Measurements from ENCODE around the gene PREX1. TPM values are rescaled to one million over a fixed set of nuclear protein-coding genes. Genes with fewer than 3 reads are reported as not detected.
A peak's percentile ranks its signal among the peaks of the same experiment; 100 is the strongest.

PREX1 gene
- total RNA-seq, 1 donor from 2014 or later, result 235 TPM

- DNase-seq, result peak; percentile 15
- peaks cover 15% of the 10 kb centered on the region for H3K9me3 Mint-ChIP-seq (ENCODE audit: unreplicated experiment)
- peaks cover 16% of the 10 kb centered on the region for H3K4me1 Mint-ChIP-seq (ENCODE audit: low read depth, unreplicated experiment)
- peak overlapping the region; percentile 68 for H3K27ac Mint-ChIP-seq (ENCODE audit: unreplicated experiment)
- H3K36me3 Mint-ChIP-seq (ENCODE audit: unreplicated experiment), result peaks cover 6% of the 10 kb centered on the region
- no peak for TF ChIP-seq CTCF (IDR thresholded peaks at IDR 0.05; ENCODE audit: partially characterized antibody, unreplicated experiment)
- H3K27me3 Mint-ChIP-seq (ENCODE audit: unreplicated experiment), result peaks cover 13% of the 10 kb centered on the region
- no peak overlapping the region for H3K4me3 Mint-ChIP-seq (ENCODE audit: unreplicated experiment)
Measured at GRCh38 chr20:48606172-48606840, 221.5 kb downstream of the PREX1 start.

DNA sequence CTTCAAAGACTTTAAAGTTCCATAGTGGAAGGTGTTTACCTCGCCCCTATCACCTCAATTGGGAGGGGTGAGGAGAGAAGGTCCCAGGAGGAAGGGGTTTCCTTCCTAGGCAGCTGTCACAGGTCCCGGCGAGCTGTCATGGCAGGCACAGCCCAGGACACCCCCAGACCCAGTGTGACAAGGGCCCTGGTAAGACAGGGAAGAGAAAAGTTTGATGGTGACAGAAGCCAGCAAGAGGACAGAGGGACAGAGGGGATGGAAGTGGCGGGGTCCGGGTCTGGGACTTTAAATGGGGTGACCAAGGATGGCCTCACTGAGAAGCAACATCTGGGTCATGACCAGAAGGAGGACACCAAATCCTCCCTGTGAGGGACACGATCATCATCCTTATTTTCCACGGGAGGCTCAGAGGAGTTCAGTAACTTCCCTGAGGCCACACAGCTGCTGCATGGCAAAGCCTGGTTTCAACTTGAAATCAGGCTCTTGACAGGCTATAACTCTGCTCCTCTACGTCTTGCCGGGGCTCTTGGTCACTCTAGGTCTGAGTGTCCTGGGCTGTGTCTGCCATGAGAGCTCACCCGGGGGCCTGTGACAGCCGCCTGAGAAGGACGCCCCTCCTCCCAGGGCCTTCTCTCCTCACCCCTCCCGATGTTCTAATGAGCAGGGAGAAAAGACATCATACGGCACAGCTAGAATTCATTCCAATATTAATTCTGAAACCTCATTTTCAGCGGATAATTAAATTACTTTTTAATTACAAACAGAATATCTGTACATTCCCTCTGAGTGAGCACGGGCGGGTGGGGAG, 222.2 kb downstream of the PREX1 start:
- no peak overlapping the region for H3K27ac Mint-ChIP-seq (ENCODE audit: unreplicated experiment)
- H3K36me3 Mint-ChIP-seq (ENCODE audit: unreplicated experiment), result no peaks in the 10 kb centered on the region
- no peak for TF ChIP-seq CTCF (IDR thresholded peaks at IDR 0.05; ENCODE audit: partially characterized antibody, unreplicated experiment)
- H3K9me3 Mint-ChIP-seq (ENCODE audit: unreplicated experiment), result peaks cover 16% of the 10 kb centered on the region
- H3K4me1 Mint-ChIP-seq (ENCODE audit: low read depth, unreplicated experiment), result peaks cover 16% of the 10 kb centered on the region
- peaks cover 13% of the 10 kb centered on the region for H3K27me3 Mint-ChIP-seq (ENCODE audit: unreplicated experiment)
- DNase-seq, result peak; percentile 8
- H3K4me3 Mint-ChIP-seq (ENCODE audit: unreplicated experiment), result no peak overlapping the region

DNA sequence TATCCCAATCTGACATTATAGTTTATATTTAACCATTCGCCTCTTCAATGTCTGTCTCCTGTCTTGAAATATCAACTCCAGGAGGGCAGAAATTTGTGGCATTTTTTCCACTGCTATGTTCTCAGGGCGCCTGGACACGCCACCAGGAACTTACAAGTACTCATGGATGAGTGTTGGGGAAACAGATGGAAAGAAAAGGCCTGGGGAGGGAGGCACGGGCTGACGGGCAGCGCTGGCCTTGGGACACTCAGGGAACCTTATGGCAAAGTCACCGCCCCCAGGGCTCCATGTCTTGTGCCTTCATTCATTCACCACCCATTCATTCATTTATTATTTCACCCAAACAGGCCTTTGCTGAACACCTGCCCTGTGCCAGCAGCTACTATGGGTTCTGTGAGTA, 222.9 kb downstream of the PREX1 start:
- Mint-ChIP-seq H3K27me3 (ENCODE audit: unreplicated experiment) (peaks cover 13% of the 10 kb centered on the region), H3K4me3 (ENCODE audit: unreplicated experiment) (no peak overlapping the region), H3K4me1 (ENCODE audit: low read depth, unreplicated experiment) (peaks cover 20% of the 10 kb centered on the region), H3K27ac (ENCODE audit: unreplicated experiment) (no peak overlapping the region), H3K9me3 (ENCODE audit: unreplicated experiment) (peaks cover 16% of the 10 kb centered on the region), H3K36me3 (ENCODE audit: unreplicated experiment) (no peaks in the 10 kb centered on the region)
- TF ChIP-seq CTCF (IDR thresholded peaks at IDR 0.05; ENCODE audit: partially characterized antibody, unreplicated experiment), result no peak
- DNase-seq, result no peak

DNA sequence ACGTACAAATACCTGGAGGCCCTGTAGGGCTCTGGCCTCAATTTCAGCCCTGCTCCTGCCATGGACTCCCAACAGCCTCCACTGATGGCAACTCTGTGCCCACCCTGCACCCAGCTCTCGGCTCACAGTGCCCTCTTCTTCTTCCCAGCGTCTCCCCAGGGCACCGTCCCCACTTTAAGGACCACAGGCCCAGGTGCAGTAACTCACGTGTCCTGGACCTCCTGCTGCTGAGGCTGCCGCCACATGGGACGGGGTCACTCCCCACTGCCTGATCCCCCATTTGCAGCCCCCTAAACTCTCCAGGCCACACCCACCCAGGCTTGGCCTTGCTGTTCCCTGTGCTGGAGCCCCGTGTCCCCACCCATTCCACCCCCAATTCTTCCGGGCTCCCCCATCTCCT, 223.4 kb downstream of the PREX1 start:
- peaks cover 21% of the 10 kb centered on the region for H3K4me1 Mint-ChIP-seq (ENCODE audit: low read depth, unreplicated experiment)
- DNase-seq, result no peak
- no peak overlapping the region for H3K27ac Mint-ChIP-seq (ENCODE audit: unreplicated experiment)
- H3K4me3 Mint-ChIP-seq (ENCODE audit: unreplicated experiment), result no peak overlapping the region
- H3K36me3 Mint-ChIP-seq (ENCODE audit: unreplicated experiment), result no peaks in the 10 kb centered on the region
- H3K9me3 Mint-ChIP-seq (ENCODE audit: unreplicated experiment), result peaks cover 16% of the 10 kb centered on the region
- H3K27me3 Mint-ChIP-seq (ENCODE audit: unreplicated experiment), result peaks cover 13% of the 10 kb centered on the region
- TF ChIP-seq CTCF (IDR thresholded peaks at IDR 0.05; ENCODE audit: partially characterized antibody, unreplicated experiment), result no peak
